NCI-H82 treated with DMSO at 0.1 percent for 48 hours (cell line): ENCODE measurements around the gene PYDC1.
"Not testable (repeated sequence)": the region's sequence is repeated elsewhere in the genome, so short reads cannot be mapped to it uniquely, and the experiment has no call there.

Source experiments
- DNase-seq: peaks from one replicate; lab custom pipeline; 2025; ENCODE audit not compliant: unreplicated experiment; lab: John Stamatoyannopoulos, UW

PYDC1 gene

GRCh38 chr16:31223044-31223443 is 6.1 kb upstream of the PYDC1 start:
- DNase-seq = no peak

- no peak for DNase-seq
These were observed 4.6 kb upstream of the PYDC1 start for GRCh38 chr16:31221357-31222160.

- DNase-seq = no peak
These were observed 2.3 kb upstream of the PYDC1 start for GRCh38 chr16:31219154-31219741.

GRCh38 chr16:31217136-31217530 is 198 bp upstream of the PYDC1 start:
- no peak for DNase-seq

- DNase-seq = no peak
These were observed 1.4 kb downstream of the PYDC1 start for GRCh38 chr16:31215287-31216162.

GRCh38 chr16:31214708-31215286 is 2.1 kb downstream of the PYDC1 start:
- DNase-seq = no peak

GRCh38 chr16:31213877-31214707 is 2.8 kb downstream of the PYDC1 start, which contains the start of gene TRIM72:
Gene TRIM72 (plus strand): TSS chr16:31214119. CDS start chr16:31214739, 620 bp downstream.
- no peak for DNase-seq

- DNase-seq = no peak
These were observed 3.6 kb downstream of the PYDC1 start for GRCh38 chr16:31213342-31213741.

- no peak for DNase-seq
These were observed 10.2 kb downstream of the PYDC1 start for GRCh38 chr16:31206776-31207175.

GRCh38 chr16:31204871-31205666 is 11.9 kb downstream of the PYDC1 start:
- no peak for DNase-seq

- no peak for DNase-seq
These were observed 14.2 kb downstream of the PYDC1 start, which contains the start of gene PYCARD for GRCh38 chr16:31202414-31203375. Gene PYCARD (minus strand): TSS chr16:31202760. CDS start chr16:31202690, 70 bp downstream.

GRCh38 chr16:31201582-31202413 is 15.1 kb downstream of the PYDC1 start:
- DNase-seq = no peak

GRCh38 chr16:31200821-31201568 is 15.9 kb downstream of the PYDC1 start:
- DNase-seq = no peak

- DNase-seq = not testable (repeated sequence)
These were observed 16.8 kb downstream of the PYDC1 start for GRCh38 chr16:31200111-31200510.

- DNase-seq = no peak
These were observed 17.4 kb downstream of the PYDC1 start for GRCh38 chr16:31199430-31200041.

- DNase-seq = no peak
These were observed 18.6 kb downstream of the PYDC1 start for GRCh38 chr16:31198207-31198882.
